GM18519 (cell line): ENCODE measurements around the gene FYB2.
"Not testable (repeated sequence)": the region's sequence is repeated elsewhere in the genome, so short reads cannot be mapped to it uniquely, and the experiment has no call there.

Source experiments
- ATAC-seq: cut with Tn5 transposase; IDR thresholded peaks from one replicate; pipeline ENCODE4 v1.9.1; 2021; ENCODE audit warnings: mild to moderate bottlenecking, moderate library complexity; ENCODE audit not compliant: unreplicated experiment, low FRiP score

FYB2 gene

DNA sequence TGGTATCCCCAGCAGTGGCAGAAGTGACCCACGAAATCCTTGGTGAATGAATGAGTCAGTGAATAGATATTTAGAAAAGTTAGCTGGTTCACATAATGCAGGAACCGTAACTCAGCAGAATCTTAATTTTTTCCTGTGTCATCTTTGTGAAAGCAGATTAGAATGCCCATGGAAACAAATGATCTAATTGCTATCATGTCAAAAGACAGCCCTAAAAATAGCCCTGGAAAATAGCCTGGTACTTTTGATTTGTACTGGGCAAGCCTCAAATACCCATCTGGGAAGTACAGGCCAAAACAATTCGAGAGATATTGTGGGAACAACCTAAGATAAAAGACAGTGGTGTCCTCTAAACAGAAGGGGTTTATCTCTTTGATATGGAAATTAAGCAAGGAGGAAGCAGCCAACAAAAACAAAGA is 21.1 kb downstream of the FYB2 start:
- ATAC-seq, result no peak

DNA sequence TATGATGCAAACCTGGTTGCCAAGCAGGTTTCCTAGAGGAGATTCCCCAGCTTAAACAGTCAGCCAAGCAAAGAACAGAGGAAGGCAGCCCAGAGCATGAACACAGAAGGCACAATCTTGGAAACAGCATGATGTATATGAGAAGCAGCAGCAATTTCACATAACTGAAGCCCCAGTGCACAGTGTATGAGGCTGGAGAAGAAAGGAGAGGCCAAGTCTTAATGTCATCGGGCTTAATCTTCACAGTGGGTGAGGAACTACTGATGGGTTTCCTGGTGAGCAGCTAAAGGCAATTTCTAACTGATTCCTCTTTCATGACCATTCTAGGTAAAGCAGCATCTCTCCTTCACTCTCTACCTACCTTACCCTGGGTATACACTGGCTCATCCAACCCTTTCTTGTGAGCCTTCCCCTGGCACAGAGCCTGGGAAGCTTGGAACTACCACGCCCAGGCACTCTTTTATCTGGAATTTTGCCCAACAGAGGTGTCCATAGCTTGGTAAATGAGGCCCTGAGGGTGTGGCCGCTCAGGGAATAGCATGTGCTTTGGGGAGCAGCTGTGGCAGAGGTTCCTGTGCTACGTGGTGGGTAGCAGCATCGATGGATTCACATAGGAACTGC is 22.0 kb downstream of the FYB2 start:
- ATAC-seq, result no peak

DNA sequence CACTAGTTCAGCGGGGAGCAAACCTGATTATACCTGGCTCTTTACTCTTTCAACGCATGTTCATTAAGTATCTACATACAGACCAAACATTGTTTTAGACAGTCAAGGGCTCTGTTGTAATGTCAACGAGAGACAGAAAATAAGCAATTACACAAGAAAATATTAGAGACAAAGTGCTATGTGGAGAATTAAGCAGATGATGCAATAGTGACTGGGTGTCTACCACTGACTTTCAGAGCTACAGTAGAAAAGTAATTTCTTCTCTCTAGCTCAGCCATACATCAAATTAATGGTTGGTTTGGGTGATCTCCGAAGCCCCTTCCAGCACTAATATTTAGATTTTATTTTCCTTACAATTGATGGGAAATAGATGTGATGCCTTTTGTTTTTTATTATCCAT is 23.3 kb downstream of the FYB2 start:
- no peak for ATAC-seq

DNA sequence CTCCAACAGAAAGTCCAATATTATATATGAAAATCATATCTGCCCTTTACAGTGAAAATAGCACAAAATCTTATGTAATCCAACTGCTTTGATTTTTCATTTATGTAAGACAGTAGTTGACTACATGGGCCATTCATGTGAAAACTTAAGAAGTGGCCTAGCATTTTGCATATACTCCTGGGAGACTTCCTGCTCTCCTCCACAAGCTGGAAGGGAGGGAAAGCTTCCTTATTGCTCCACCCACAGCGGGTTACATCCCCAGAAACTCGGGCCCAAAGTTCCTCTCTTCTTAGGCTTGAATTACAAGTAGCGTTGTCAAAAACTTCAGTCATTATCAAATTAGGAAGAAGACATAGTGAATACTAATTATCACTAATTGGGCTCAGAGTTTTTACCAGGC is 29.2 kb downstream of the FYB2 start:
- no peak for ATAC-seq

- ATAC-seq, result no peak
These were observed 30.6 kb downstream of the FYB2 start for GRCh38 chr1:56788588-56788987.

DNA sequence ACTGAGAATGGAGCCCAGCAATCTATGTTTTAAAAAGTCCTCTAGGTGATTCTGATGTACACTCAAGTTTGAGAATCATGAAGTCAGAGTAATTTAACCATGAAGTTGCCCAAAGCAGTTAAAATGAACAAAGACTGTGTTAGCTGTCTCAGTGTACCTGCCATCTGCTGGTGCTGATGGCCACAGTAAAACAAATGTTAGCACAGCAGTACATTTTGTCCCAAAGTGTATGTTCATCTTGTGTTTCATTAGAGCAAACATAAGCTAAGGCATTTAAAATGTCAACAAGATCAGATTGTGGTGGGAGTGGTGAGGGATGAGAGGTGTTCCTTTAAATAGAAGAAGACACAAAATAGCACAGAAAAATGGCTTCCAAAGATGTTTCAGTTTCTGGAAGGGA is 31.1 kb downstream of the FYB2 start:
- no peak for ATAC-seq

- ATAC-seq, result no peak
These were observed 31.9 kb downstream of the FYB2 start for GRCh38 chr1:56787330-56787729.

GRCh38 chr1:56782773-56783172 is 36.4 kb downstream of the FYB2 start:
- no peak for ATAC-seq

GRCh38 chr1:56780826-56781225 is 38.4 kb downstream of the FYB2 start:
- ATAC-seq, result no peak

DNA sequence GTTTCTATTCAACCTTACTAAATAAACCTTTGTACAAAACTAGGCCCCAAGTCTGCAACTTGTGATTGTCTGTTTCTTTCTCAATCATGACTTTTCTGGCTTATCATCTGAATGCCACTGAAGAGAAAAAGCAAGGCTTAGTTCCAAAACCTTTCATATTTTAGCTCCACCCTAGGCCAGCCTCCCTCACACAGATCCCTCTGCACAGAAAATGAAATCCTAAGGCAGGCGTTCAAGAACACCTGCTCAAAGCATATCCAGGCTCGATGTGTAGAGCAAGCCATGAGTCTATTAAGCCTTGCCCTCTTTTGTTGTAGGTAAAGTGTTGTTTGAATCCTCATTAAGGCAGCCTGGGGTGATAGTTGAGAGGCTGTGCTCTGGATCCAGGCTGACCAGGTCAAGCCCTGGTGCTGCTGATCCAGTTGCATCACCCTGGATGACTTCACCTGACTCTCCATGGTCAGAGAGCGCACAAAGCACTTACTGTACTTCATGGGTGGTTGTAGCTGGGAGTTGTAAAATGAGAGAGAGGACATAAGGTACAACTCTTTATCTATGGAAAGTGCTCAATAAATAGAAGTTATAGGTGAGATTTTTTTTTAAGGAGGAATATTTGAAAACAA is 39.0 kb downstream of the FYB2 start:
- no peak for ATAC-seq

GRCh38 chr1:56777972-56778371 is 41.2 kb downstream of the FYB2 start:
- no peak for ATAC-seq

- ATAC-seq, result not testable (repeated sequence)
These were observed 44.5 kb downstream of the FYB2 start for GRCh38 chr1:56774732-56775131.

GRCh38 chr1:56774067-56774609 is 45.1 kb downstream of the FYB2 start:
- peak; percentile 87 for ATAC-seq

DNA sequence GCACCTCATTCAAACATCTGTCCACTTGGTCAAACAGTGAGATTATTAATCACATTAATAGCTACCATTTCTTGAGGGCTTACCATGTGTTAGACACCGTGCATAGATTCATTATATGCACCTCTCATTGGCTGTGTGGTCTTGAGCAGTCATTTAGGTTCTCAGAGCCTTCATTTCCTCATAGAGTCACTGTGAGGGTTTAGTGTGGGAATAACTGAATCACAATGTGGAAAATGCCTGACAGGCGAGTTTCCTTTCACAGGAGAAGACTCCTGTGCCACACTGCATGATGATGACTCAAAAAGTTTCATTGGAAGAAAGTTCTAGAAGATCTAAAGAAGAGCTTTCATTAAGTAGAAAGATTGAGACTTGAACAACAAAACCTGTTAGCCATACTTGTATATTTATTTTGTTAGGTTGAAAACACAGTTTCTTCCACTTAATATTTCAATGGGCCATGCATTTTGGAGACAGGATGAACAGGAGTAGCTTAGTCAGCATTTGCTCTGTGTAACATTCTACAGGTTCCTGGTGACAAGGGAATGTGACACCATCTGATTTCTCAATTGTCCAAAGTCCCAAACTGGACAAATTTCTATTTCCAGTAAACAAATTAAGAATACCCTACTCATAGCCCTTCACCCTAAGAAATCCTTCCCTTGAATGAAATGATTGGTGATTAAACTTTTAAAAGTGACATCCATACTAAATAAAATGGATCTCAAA is 45.7 kb downstream of the FYB2 start:
- no peak for ATAC-seq

DNA sequence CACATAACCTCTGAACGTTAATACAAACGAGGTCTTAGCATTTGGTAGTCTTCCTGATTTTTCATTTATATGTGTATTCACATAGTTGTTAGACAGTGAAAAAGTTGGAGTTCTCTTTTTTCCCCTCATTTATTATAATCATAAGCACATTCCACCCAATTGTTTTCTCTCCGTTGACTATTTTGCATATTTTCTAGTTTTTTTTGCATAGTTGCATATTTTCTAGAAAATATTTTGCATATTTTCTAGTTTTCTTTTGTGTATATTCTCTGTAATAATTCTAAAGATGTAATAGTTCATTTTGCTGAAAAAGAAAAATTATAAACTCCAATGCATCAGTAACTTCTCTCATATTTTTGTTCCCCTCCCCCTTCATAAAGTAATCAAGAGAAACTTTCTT is 47.5 kb downstream of the FYB2 start:
- ATAC-seq, result no peak

- no peak for ATAC-seq
These were observed 60.4 kb downstream of the FYB2 start for GRCh38 chr1:56758794-56759193.

DNA sequence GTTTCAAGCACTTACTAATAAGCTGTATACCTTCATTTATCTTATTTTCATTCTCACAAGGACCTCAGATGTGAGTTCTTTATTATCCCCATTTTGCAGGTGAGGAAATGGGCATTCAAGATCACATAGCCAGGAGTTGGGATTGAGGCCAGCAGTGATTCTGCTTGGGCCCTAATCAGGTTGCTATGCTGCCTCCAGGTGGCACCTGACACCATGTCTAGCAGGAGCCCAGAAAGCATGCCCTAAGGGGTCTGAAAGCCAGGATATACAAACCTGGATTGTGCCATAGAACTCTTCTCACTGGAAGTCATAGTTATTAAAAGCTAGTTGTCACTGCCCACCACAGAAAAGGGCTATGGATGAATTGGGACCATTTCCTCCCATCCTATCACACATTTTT is 61.1 kb downstream of the FYB2 start:
- ATAC-seq, result no peak

DNA sequence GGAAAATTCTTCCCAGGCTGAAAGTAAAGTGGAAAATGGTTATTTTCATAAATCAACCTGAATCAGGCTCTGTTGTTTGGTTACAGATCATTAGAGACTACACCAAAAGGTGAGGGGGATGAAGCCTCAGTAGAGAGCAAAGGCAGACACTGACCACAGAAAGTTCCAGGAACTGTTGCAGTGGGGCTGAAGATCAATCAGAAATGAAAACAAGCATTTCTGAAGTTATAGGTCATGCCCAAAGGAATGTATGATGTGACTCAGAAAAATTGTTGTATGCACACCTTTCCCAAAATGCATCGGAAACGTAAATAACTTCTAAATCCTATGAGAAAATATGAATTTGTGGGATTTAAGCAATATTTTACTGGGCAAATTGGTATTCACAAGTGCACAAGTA is 63.3 kb downstream of the FYB2 start:
- no peak for ATAC-seq

- no peak for ATAC-seq
These were observed 64.3 kb downstream of the FYB2 start for GRCh38 chr1:56754708-56755479.

DNA sequence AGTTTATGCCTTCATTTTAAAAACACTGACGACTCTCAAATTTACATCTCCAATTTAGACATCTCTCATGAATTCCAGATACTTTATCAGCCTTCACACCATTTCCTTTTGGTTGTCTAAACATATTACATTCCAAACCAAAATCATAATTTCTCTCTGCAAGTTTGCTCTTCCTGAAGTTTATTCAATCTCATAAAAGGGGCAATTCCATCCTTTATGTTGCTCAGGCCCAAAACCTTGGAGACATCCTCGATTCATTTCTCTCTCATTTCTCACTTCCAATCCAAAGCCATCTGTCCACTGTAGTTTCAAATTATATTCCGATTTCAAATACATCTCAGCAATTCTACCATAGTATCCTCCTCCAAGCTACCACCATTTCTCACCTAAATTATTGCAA is 74.0 kb downstream of the FYB2 start:
- no peak for ATAC-seq

- ATAC-seq, result no peak
These were observed 90.2 kb downstream of the FYB2 start for GRCh38 chr1:56728964-56729363.
